Measurements from ENCODE around the gene ANAPC15. TPM values are rescaled to one million over a fixed set of nuclear protein-coding genes. Genes with fewer than 3 reads are reported as not detected.

ANAPC15 gene
- total and polyA plus RNA-seq, 2 of the 13 experiments (the other 11 are each of a cell fraction or from before 2014, with no cell fraction given): 18.8 to 25.7 TPM

- ATAC-seq: no peak
- ChIA-PET CTCF (ENCODE audit: low intra/inter-chr PET ratio, low total read pairs) (no interaction called here), POLR2A (no interaction called here)
- no peak for DNase-seq (ENCODE audit: low spot score)
- H3K9me3 ChIP-seq (ENCODE audit: low read length): peaks cover 15% of the 10 kb centered on the region
- no peak overlapping the region for H2AFZ ChIP-seq (ENCODE audit: low read length)
- in situ Hi-C loops (cut with HindIII; ENCODE audit: extremely low pct_ligation_motif_present, low pct_unique_long_range_greater_than_20kb) (no loop called here), intact Hi-C loops (cut with micrococcal nuclease; ENCODE audit: unreplicated experiment) (no loop called here)
- H3K27ac ChIP-seq (ENCODE audit: extremely low read length, insufficient read depth, low read length): no peak overlapping the region
- no peak overlapping the region for H3K4me2 ChIP-seq (ENCODE audit: low read depth, low read length)
- no TSS peak for BruUV-seq (replicated peaks)
- no peaks in the 10 kb centered on the region for H3K4me1 ChIP-seq (ENCODE audit: insufficient read depth, low read length)
- FAIRE-seq: no peak
- peaks cover 0 to 3% of the 10 kb centered on the region in 2 experiments; a peak in 3 of 5 replicates for H3K27me3 ChIP-seq (ENCODE audit: control insufficient read depth in 1 of 2, insufficient read depth in 2 of 2, low read length in 2 of 2)
- no peaks in the 10 kb centered on the region for H4K20me1 ChIP-seq (ENCODE audit: insufficient read depth, low read length)
- no peak overlapping the region for H3K4me3 ChIP-seq (replicated peaks in 1 of 3; ENCODE audit: insufficient read depth in 1 of 3, low read depth in 2 of 3, low read length in 3 of 3)
- no peaks in the 10 kb centered on the region for H3K79me2 ChIP-seq (ENCODE audit: insufficient read depth, low read length)
- TF ChIP-seq NR1H2 (CRISPR knock-in tag; IDR thresholded peaks at IDR 0.05; ENCODE audit: borderline replicate concordance, low read depth) (no peak), POGZ (CRISPR knock-in tag; IDR thresholded peaks at IDR 0.05) (no peak), ZBTB40 (IDR thresholded peaks at IDR 0.05) (no peak), ZBTB40 (CRISPR knock-in tag; IDR thresholded peaks at IDR 0.05) (no peak), DPF2 (CRISPR knock-in tag; IDR thresholded peaks at IDR 0.05; ENCODE audit: borderline replicate concordance, low read depth) (no peak)
- 0% methylated on average over 1 of the region's 1 CpG for WGBS (ENCODE audit: low lambda C conversion rate)
- no peak overlapping the region for H3K9ac ChIP-seq (ENCODE audit: insufficient read depth, low read depth, low read length)
- H3K36me3 ChIP-seq (replicated peaks in 1 of 2; ENCODE audit: control insufficient read depth in 1 of 2, insufficient read depth in 2 of 2, low read length in 2 of 2): no peaks in the 10 kb centered on the region
These were observed 13.5 kb upstream of the ANAPC15 start for GRCh38 chr11:72125956-72126355.
